Breast epithelium (tissue), 3 donors: ENCODE data around the gene COG8.

Experiments used
- CTCF ChIP-seq, 3 donors: fragments of 450-650 bp; IDR thresholded peaks; one replicate each; pipeline ENCODE4 v1.5.1; 2016 to 2017; ENCODE audit warnings: antibody characterized with exemption in 3 of 3, mild to moderate bottlenecking in 3 of 3, moderate library complexity in 3 of 3
- POLR2A ChIP-seq: fragments of 450-650 bp; IDR thresholded peaks from one replicate; pipeline ENCODE4 v1.6.1; 2016; ENCODE audit warnings: antibody characterized with exemption, mild to moderate bottlenecking, moderate library complexity
- POLR2AphosphoS5 ChIP-seq, 3 donors: sonication (generic); formaldehyde crosslinking; IDR thresholded peaks; one replicate each; pipeline ENCODE4 v1.6.1; 2017; ENCODE audit warnings: antibody characterized with exemption in 3 of 3

GRCh38 chr16:69277413-69277812, 62.0 kb downstream of the COG8 start:
- TF ChIP-seq CTCF (IDR thresholded peaks at IDR 0.05) (no peak), POLR2A (no peak), POLR2AphosphoS5 (IDR thresholded peaks at IDR 0.05) (no peak)
